Activated CD8-positive, alpha-beta memory T cell treated with anti-CD3 and anti-CD28 coated beads for 36 hours (primary cell): Measurements from ENCODE around the gene TSPO. TPM values are rescaled to one million over a fixed set of nuclear protein-coding genes. Genes with fewer than 3 reads are reported as not detected.

Experiments
- CTCF ChIA-PET: fragments of 350-600 bp; sonication (Branson Sonifier 250); formaldehyde crosslinking; loops from one replicate; lab custom pipeline; 2021; ENCODE audit warnings: antibody characterized with exemption; lab: Charles Lee
- POLR2A ChIA-PET: fragments of 350-600 bp; sonication (Branson Sonifier 250); formaldehyde crosslinking; loops from one replicate; lab custom pipeline; 2021; ENCODE audit warnings: antibody characterized with exemption; lab: Charles Lee
- total RNA-seq, 2 experiments: library from RNA; stranded (reverse); gene quantifications; one replicate each; pipeline ENCODE4 v1.2.3, GENCODE V29; 2021

The TSPO gene
- total RNA-seq, 2 experiments from 2014 or later, result 101 to 104 TPM

DNA sequence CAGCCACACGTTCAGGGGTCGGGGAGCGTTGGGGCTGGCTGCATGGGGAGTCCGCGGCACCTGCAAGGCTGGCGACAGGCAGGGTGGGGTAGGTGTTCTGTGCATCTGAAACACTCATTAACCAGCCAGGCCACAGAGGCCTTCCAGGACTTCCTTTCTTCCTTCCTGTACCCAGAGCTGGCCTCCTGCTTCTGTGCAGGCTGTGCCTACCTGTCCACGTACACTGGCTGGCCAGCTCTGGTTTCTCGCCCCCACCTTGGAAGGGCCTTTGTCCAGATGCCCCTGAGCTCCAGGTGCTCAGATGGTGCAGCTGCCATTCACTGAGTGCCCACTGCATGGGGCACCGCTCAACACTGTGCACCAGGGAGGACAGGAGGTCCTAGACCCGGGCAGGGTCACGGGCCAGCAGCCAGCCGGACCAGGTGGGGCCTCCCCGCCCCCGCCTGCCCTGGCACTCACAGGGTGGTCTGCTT is 19.7 kb downstream of the TSPO start:
- POLR2A ChIA-PET, result no interaction called here
- CTCF ChIA-PET, result no interaction called here

DNA sequence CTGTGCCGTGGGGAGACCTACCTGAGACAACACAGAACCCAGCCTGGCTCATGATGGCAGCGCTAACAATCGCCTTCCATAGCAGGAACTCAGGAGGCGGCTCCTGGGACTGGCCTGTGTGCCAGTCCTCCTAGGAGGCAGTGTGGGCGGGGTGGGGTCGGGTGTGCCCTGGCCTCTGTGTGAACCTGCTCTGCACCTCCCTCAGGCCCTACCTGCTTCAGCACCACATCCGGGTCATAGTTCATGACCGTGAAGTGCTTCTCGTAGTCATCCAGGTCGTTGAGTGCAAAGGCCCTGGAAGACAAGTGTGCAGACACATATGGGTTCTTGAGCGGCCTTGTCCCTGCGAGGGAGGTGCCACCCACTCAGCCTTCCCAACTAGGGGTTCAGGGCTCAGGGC is 20.2 kb downstream of the TSPO start:
- CTCF ChIA-PET, result no interaction called here
- POLR2A ChIA-PET, result no interaction called here

DNA sequence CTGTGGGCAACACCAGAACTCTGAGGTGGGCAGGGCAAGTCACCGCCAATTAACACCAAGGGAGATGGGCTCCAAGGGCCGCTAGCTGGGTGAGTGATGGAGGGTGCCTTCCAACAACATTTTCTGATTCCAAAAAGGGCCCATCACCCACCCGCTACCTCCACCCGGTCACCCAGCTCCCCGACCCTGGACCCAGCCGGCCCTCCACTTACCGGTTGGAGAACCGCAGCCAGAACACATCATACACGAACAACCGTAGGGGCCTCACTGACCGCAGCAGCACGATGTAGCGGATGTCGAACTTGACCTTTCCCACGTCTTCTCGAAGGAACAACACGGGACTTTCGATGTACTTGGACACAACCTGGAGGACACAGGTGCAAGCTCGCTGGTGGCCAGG is 20.8 kb downstream of the TSPO start:
- ChIA-PET CTCF (no interaction called here), POLR2A (no interaction called here)

DNA sequence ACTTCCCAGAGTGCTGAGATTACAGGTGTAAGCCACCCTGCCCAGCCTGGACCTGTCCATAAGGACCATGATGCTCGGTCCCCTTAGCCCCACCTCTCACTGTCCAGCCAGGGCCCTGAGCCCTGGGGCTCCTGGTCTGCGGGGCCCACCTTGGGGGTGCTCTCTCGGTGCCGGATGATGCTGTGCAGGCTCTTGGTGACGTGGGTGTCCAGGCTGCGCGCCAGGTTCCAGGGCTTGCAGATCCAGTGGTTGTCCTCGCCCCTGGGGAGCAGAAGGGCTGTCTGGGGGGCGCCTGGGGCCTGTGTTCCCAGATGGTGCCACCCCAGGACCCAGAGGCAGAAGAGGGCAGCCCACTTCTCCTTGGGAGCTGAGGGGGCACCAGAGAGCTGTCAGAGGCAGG is 22.2 kb downstream of the TSPO start:
- CTCF ChIA-PET, result no interaction called here
- POLR2A ChIA-PET, result no interaction called here

DNA sequence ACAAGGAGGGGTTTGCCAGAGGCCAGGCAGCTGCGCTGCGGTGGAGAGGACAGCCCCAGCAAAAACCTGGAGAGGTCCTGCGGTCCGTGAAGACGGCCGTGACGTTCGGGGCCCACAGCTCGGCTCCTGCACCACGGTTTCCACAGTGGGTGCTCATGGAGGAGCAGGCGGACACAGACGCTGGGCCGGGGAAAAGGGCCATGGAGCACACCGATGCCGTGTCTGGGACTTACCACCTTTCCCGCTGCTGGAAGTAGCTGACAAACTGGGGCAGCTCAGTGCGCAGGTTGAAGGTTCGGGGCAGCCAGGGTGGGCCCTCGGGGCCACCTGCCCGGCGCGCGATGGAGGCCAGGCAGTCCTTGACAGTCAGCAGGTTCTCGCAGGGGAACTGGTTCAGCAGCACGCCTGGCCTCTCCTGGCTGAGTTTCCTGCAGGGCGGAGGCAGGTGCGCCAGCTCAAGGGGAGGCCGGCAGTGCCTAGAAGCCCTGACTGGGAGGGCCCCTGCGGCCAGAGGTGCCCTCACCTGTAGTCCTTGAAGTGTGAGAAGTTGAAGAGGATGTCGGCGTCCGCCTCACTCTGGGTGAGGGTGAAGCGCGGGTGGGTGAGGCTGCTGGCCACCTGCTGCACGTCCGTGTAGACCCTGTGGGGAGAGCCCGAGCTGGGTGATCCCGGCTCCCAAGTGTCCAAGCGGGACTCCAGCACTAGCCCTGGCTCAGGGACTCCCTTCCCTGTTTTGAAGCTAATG is 22.8 kb downstream of the TSPO start:
- ChIA-PET CTCF (no interaction called here), POLR2A (interaction anchor here (0.6 kb wide), 1 partner anchor 13 kb away, joined by 4 read pairs; the partner anchor contains the start of gene TTLL12)

DNA sequence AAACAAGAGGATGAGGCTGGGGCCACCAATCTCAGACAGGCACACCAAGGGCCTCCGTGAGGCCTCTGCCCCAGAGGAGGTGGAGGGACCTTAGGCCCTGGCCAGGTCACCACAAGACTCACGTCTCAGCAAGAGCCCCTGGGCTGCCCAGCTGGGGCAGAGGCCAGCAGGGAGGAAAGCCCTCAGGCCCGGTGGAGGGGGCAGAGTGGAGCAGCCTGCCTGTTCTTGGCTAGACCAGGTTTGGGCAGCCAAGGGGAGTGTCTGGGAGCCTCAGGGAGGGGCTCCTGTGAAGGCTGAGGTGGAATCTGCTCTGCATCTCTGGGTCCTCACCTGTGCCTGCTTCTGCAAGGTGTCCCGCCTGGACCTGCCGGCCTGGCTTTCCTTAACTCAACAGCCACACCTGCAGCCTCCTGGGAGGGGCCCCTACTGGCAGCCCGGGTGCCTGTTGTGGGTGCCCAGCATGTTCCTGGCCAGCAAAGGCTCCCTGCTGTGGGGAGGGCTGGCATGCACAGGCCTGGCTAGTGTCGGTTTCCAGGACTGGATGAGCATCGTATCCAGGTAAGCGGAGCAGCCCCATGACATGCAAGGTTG is 23.7 kb downstream of the TSPO start:
- ChIA-PET POLR2A (no interaction called here), CTCF (no interaction called here)

DNA sequence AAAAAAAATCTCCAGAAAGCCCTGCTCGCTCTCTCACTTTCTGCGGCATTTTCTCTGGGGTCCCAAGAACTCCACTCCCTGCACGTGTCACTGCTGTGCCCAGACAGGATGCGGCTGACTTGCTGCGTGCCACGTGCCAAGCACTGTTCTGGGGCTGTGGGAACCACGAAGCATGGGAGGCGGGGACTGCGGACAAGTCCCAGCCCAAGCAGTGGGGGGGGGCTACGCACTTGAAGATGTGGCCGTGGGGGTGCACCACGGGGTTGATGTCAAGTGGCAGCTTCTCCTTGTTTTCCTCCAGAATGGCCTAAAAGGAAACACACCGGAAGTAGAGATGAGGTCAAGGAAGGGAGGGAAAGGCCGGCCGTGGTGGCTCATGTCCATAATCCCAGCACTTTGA is 24.7 kb downstream of the TSPO start:
- ChIA-PET CTCF (interaction anchor here (0.7 kb wide), 2 partner anchors 24 to 258 kb away, joined by 4 to 5 read pairs; no protein-coding TSS in a partner anchor), POLR2A (no interaction called here)

DNA sequence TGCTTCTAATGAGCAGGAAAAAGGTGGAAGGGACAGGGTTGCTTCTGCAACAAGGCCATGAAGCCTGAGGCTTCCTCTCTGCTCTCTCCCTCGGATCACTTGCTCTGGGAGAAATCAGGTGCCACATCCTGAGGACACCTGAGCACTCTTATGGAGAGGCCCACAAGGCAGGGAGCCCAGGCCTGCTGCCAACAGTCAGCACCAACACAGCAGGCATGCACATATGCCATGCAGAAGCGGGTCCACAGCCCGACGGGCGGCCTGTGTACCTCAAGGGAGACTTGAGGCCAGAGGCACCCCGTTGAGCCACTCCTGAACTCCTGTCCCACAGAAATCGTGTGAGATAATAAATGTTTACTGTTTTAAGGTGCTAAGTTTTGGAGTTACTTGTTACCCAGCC is 26.1 kb downstream of the TSPO start:
- CTCF ChIA-PET, result no interaction called here
- POLR2A ChIA-PET, result no interaction called here

DNA sequence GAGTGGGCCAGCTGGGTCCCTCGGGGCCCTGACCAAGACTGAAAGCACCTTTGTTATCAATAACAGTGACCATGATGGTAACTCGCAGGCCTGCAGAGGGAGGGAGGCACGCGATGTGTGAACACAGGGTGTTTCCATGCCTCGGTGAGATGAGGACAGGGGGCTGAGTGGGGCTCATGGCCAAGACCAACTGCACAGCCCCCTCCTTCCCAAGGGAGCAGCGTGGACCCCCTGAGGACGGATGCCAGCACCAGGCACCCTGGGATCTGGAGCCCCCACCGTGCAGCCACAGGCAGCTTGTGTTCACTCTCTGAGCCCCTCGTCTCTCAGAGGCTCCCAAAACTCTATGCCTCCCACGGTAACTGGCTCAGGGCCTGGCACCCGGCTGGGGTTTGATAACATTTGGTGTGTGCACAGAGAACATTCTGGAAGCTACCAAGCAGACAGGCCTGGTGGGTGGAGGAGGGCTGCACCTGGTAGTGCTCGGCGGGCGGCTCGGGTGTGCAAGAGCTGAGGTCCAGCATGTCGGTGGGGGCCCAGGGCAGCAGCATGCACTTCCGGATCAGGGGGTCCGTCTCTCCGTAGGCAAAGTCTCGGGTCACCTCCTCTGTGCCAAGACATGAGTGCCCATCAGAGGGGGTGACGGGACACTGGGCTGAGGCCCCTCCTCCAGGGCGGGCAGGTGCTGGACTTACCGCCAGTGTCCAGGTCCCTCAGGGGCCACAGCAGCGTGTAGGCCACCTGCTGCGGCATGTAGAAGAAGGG is 28.0 kb downstream of the TSPO start:
- POLR2A ChIA-PET, result no interaction called here
- CTCF ChIA-PET, result no interaction called here

DNA sequence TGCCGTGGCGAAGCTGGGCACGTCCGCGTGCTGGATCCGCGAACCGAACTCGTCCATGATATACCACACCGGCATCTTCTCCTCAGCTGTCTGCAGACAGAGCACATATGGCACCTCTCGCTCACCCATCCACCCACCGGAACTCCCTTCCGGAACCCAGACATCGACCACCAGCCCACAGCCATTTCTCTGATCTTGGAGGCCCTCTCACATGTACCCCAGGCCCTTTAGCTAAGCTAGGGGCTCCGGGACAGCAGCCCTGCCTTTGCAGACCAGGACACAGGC is 28.5 kb downstream of the TSPO start:
- ChIA-PET CTCF (no interaction called here), POLR2A (no interaction called here)

DNA sequence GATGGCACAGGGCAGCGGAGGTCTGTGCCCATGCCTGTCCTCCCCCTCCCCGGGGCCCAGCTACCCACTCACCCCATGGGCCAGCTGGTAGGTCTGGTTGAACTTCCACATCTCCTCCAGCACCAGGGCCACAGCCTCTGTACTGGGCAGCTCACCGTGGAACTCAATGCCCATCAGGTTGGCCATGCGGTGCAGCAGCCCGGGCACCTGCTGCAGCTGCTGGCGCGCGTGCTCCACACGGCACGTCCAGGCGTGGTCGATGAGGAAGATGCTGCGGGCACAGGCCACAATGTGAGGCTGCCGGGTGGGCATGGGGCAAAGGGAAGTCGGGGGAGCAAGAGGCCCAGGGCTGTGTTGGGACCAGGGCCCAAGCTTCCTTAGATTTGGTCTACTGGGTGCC is 29.3 kb downstream of the TSPO start:
- CTCF ChIA-PET, result interaction anchor here (0.6 kb wide), 1 partner anchor 19 kb away, joined by 3 read pairs; no protein-coding TSS in a partner anchor
- POLR2A ChIA-PET, result no interaction called here

DNA sequence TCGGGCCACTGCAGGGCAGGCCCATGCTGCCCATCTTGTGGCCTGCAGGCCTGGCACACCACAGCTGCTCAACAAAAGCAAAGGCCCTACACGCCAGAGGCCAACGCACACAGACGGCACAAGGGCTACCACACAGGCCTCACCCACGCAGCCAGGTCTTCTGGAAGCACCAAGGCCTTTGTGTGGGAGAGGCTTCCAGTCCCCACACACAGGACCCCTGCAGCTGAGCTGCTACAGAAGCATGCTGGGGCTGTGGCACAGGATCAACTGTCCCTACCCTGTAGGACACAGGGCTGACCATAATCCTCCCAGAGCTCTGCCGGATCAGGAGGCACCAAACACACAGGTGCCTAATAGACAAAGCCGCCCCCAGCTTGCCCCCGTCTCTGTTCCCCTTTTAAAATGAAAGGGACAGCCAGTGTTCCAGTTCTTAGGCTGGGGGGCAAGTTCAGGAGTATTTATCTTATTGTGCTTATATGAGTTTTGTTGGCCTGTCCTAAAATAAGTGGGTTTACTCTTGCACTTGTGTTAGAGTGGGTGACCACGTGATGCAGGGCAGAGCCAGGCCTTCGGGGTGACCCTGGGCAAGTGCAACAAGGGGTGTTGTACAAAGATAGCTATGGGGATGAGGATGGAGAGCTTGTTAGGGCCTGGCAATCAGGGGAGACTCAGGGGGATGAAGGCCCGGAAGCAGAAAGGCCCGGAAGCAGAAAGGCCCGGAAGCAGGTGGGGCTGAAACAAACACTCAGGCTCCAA is 30.1 kb downstream of the TSPO start:
- ChIA-PET POLR2A (no interaction called here), CTCF (no interaction called here)

DNA sequence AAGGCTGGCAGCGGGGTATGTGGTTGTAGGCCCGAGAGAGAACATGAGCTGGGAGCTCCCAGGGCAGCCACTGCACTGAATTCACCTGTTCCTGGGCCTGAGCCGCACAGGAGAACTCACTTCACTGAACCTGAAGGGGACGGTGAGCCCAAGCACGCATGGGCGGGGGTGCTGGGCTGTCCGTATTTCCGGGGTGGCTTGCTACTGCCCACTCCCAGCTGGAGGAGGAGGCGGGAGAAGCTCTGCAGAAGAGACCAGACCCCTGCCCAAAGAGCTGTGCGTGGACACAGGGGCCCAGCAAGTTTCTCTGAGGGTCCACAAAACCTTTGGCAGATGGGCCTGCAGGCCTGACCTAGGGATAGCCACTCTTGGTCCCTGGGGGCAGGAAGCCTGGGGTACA is 30.8 kb downstream of the TSPO start:
- POLR2A ChIA-PET, result no interaction called here
- CTCF ChIA-PET, result no interaction called here

DNA sequence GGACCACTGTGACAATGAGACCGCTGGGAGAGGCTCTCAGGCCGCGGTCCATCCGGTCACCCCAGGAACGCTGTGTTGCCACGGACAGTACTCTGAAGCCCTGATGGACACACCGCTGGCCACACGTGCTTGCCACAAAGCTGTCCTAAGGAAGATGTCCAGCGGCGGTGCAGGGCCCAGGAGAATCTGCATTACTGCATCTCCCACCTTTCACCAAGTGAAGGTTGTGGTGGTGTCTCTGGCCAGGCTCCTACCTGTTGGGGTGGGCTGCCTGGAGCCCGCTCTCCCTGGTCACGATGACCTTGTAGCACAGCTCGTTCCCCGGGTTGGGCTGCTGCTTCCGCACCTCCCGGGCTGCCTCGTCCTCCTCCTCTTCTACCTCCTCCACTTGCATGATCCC is 31.4 kb downstream of the TSPO start:
- CTCF ChIA-PET, result no interaction called here
- POLR2A ChIA-PET, result no interaction called here

DNA sequence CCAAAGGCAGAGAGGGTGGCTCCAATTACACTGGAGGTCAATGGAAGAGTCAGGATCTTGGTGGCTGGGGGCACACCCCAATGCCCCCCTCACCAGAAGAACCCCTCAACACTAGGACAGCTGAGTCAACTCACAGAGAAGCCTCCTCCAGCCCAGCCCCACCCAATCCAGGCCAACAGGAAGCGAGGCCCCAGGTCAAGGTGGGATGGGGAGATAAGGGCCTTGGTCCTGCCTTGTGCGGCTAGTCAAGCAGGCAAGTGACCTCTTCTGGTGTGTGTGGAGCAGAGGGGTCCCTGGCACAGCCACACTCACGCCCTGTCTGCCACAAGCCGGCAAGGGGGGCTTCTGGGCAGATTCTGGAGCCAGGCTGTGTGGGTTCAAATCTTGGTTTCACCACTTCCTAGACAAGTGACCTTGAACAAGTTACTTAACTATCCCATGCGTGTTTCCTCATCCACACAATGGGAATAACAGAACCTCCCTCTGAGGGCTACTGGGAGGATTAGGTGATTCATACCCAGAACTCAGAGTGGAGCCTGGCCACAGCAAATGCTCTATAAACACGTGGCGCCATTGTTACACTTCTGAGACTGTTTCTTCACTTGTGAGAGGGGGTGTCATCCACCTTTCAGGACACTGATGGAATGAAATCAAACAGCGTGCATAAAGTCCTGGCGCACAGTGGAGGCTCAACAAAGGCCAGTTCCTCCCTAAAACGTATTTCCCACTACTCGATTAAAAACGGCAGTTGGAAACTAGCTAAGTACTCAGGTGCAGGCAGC is 32.3 kb downstream of the TSPO start:
- CTCF ChIA-PET, result no interaction called here
- POLR2A ChIA-PET, result no interaction called here

DNA sequence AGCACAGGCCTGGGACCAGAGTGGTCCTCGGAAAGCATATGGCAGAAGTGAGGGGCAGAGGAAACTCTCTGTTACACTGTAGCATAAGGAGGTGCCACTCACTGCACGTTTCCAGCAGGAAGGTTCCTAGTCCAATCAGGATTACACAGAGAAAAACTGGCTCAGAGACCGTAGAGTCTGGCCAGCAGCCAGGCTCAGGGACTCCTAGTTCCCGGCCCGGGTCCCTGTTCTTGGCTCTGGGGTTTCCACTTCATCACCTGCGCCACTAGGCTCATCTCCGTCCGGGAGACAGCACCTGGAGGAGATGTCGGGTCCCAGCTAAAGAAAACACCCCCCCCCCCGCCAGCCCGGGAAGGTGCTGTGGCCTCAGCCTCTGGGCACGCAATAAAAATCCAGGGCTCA is 34.5 kb downstream of the TSPO start:
- POLR2A ChIA-PET, result interaction anchor here (1.3 kb wide), 1 partner anchor 572 kb away, joined by 4 read pairs; the partner anchor contains the start of gene POLDIP3
- CTCF ChIA-PET, result no interaction called here

DNA sequence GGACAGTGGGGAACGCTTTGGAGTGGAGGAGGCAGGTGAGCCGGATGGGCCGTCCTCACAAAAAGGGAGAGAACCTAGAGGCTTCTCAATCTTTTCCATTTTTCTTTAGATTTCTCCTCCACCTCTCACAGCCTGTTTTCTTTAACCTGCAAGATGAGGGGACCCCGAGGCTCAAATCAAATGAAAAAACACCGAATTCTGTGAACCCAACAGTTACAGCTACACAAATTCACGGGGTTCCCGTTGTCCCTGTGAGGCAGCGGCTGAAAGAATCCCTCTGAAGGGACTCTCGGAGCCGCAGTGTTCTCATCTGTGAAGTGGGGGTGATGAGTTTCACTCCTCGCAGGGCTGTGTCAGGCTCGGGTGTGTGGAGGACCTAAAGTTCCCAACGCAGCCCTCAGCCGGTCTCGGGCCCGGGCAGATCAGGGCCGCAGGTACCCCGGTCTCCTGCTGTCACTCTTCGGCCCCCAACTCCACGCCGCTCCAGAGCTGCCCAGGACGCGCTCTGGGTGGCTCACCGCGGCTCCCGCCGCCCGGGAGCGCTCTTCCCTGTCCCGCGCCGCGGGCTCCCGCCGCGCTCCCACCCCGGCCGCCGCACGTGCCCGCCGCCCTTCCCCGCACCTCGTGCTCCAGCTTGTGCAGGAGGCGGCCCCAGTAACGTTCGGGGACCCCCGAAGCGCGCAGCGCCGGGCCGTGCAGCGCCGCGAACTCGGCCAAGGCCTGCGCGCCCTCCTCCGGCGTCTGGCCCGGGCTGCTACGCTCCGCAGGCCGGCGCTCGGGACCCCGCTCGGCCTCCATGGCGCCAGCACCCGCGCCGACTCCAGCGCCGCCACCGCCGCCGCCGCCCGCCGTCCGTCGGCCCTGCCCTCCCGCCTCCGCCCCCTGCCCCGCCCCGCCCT is 35.2 kb downstream of the TSPO start, which contains the start of gene TTLL12:
TTLL12 (minus strand) TSS at position 863 of the 899 bp plus-strand sequence; CDS start at position 798, 65 bp downstream.
- POLR2A ChIA-PET, result interaction anchor here (0.6 to 1.6 kb wide), 6 partner anchors 12 to 756 kb away, joined by 3 to 5 read pairs (median 4); partner anchors contain the start of genes MCAT, POLDIP3 and TSPO
- CTCF ChIA-PET, result no interaction called here
